ENCODE data around the gene NFIB. TPM values are rescaled to one million over a fixed set of nuclear protein-coding genes. Genes with fewer than 3 reads are reported as not detected.

The NFIB gene
- total and polyA plus RNA-seq, 2 of the 4 experiments (the other 2 are of a cell fraction) = 1.4 to 2.0 TPM

DNA sequence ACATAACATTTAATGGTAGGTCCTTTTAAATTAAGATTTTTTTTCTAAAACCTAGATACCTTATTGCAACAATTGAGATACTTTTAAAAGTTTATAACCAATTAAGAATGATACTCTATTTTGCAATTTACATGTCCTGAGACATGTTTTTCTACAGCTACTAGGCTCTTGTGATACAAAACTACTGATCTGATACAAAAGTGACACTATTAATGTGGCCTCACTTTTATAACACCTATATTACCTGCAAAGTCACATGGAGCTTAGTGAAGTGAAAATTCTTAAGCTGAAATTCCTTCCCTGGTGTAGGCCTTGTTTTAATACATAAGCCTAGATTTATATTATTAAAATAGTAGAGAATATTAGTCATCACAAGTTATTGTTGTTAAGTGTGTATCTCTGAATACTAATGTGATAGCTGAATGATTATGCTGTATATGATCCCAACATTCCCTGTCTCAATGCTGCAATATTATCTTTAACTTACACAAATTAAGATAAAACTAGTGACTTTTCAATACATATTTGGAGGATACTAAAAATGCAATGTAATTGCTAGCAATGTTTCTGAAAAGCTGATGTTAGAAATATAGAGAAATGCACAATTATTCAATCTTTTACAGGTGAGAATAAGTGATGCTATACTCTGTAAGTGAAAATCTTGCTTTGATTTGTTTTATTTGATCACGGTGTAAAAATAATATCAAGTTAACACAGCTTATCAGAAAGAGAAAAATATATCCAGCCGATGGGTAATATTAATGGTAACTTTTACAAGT, 2.6 kb downstream of the NFIB start:
- H2AK5ac ChIP-seq (ENCODE audit: low read depth, low read length) = no peak overlapping the region
- H2AFZ ChIP-seq (replicated peaks; ENCODE audit: low read length, poor library complexity) = no peak overlapping the region
- H4K5ac ChIP-seq (ENCODE audit: low read depth, low read length) = no peak overlapping the region
- no peak overlapping the region for H2BK20ac ChIP-seq (ENCODE audit: low read depth, low read length)
- no peaks in the 10 kb centered on the region; the same call in 1 of the 2 replicates for H3K4me1 ChIP-seq (ENCODE audit: control insufficient read depth, insufficient read depth, low read length)
- no peak for DNase-seq
- no peaks in the 10 kb centered on the region for H3K9me1 ChIP-seq (ENCODE audit: insufficient read depth, low read length)
- H3K4me3 ChIP-seq (ENCODE audit: insufficient read depth, low read depth, low read length) = no peak overlapping the region
- H2AK9ac ChIP-seq (replicated peaks; ENCODE audit: low read depth, low read length, poor library complexity) = no peak overlapping the region
- H3K79me1 ChIP-seq (ENCODE audit: low read depth in 1 of 2, low read length in 2 of 2) = no peaks in the 10 kb centered on the region
- H3K27me3 ChIP-seq (ENCODE audit: control insufficient read depth, insufficient read depth, low read length) = peaks cover 61% of the 10 kb centered on the region
- no peak overlapping the region for H3K4me2 ChIP-seq (ENCODE audit: low read depth, low read length)
- H2BK120ac ChIP-seq (ENCODE audit: low read depth, low read length) = no peak overlapping the region
- in situ Hi-C loops (cut with MboI; ENCODE audit: low sequenced_read_pairs) = no loop called here
- H2BK15ac ChIP-seq (ENCODE audit: low read depth, low read length) = no peak overlapping the region
- no peaks in the 10 kb centered on the region for H3K36me3 ChIP-seq (ENCODE audit: control insufficient read depth, insufficient read depth, low read length)
- CTCF ChIA-PET = no interaction called here
- no peak overlapping the region for H3K23ac ChIP-seq (ENCODE audit: low read depth, low read length)
- intact Hi-C loops (cut with micrococcal nuclease) = loop anchor here (10.0 kb wide), 1 partner anchor 377 kb away; no protein-coding TSS in a partner anchor
- H2BK5ac ChIP-seq (ENCODE audit: low read depth, low read length, poor library complexity, severe bottlenecking) = no peak overlapping the region
- no peaks in the 10 kb centered on the region for H3K9me3 ChIP-seq (ENCODE audit: control insufficient read depth, insufficient read depth, low read length)
- TF ChIP-seq CEBPB (IDR thresholded peaks at IDR 0.05; ENCODE audit: low read depth, low read length) = no peak
- no peak for TF ChIP-seq RAD21 (IDR thresholded peaks at IDR 0.05; ENCODE audit: low read length)
- no peak for TF ChIP-seq MAFK (IDR thresholded peaks at IDR 0.05; ENCODE audit: low read depth, low read length)
- no peak for TF ChIP-seq FOS (IDR thresholded peaks at IDR 0.05; ENCODE audit: low read depth, low read length)
- TF ChIP-seq ELK1 (IDR thresholded peaks at IDR 0.05; ENCODE audit: borderline replicate concordance, low read depth, low read length) = no peak
- no peak for TF ChIP-seq MXI1 (IDR thresholded peaks at IDR 0.05; ENCODE audit: borderline replicate concordance, low read depth, low read length)
- TF ChIP-seq BHLHE40 (IDR thresholded peaks at IDR 0.05; ENCODE audit: low read depth, low read length) = no peak
- TF ChIP-seq, protein P1, sequence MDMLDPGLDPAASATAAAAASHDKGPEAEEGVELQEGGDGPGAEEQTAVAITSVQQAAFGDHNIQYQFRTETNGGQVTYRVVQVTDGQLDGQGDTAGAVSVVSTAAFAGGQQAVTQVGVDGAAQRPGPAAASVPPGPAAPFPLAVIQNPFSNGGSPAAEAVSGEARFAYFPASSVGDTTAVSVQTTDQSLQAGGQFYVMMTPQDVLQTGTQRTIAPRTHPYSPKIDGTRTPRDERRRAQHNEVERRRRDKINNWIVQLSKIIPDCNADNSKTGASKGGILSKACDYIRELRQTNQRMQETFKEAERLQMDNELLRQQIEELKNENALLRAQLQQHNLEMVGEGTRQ (IDR thresholded peaks at IDR 0.05; ENCODE audit: low read depth, low read length) = no peak
- POLR2A ChIA-PET (ENCODE audit: unreplicated experiment) = no interaction called here
- H4K8ac ChIP-seq (ENCODE audit: low read depth in 2 of 2, low read length in 2 of 2) = no peak overlapping the region
- no peaks in the 10 kb centered on the region for H4K20me1 ChIP-seq (ENCODE audit: insufficient read depth, low read length)
- H3K9ac ChIP-seq (ENCODE audit: low read depth, low read length) = no peak overlapping the region
- no CpG with 5 or more reads among the region's 2 CpGs for WGBS, 2 experiments (ENCODE audit: extremely low coverage in 2 of 2, insufficient read length in 1 of 2)
- H3K14ac ChIP-seq (replicated peaks; ENCODE audit: low read depth, low read length) = no peak overlapping the region
- H4K91ac ChIP-seq (ENCODE audit: insufficient read depth, low read depth, low read length) = no peak overlapping the region
- no peak overlapping the region for H3K18ac ChIP-seq (ENCODE audit: low read depth, low read length)
- BruUV-seq (replicated peaks) = no TSS peak
- no peak overlapping the region for H3K4ac ChIP-seq (ENCODE audit: low read depth, low read length)
- H3K27ac ChIP-seq (ENCODE audit: insufficient read depth, low read length) = no peak overlapping the region
- ATAC-seq (ENCODE audit: low read depth) = no peak
- dilution Hi-C loops (cut with HindIII; ENCODE audit: low sequenced_read_pairs, unreplicated experiment) = no loop called here
- no peak overlapping the region for H3K56ac ChIP-seq (ENCODE audit: extremely low read depth, insufficient read depth, low read length)
